HuH-7 (cell line): Measurements from ENCODE around the gene POU2F1.

Experiments used
- DNase-seq: peaks from one replicate; pipeline ENCODE4 v3.0.0; 2011; ENCODE audit warnings: low spot score

Gene POU2F1

GRCh38 chr1:167220537-167221125, at the start of gene POU2F1:
POU2F1 (plus strand) TSS chr1:167220886; CDS start chr1:167220898, 12 bp downstream.
- peak; percentile 76 for DNase-seq

- DNase-seq, result no peak
Measured at GRCh38 chr1:167171286-167171929, 49.3 kb upstream of the POU2F1 start.

GRCh38 chr1:167173516-167174184, 47.0 kb upstream of the POU2F1 start:
- DNase-seq, result no peak

- no peak for DNase-seq
Measured at GRCh38 chr1:167175901-167176300, 44.8 kb upstream of the POU2F1 start.

GRCh38 chr1:167178831-167179230, 41.9 kb upstream of the POU2F1 start:
- no peak for DNase-seq

GRCh38 chr1:167182571-167183320, 37.9 kb upstream of the POU2F1 start:
- DNase-seq, result no peak

GRCh38 chr1:167184081-167184480, 36.6 kb upstream of the POU2F1 start:
- DNase-seq, result no peak

GRCh38 chr1:167185062-167185461, 35.6 kb upstream of the POU2F1 start:
- DNase-seq, result no peak

GRCh38 chr1:167185974-167186657, 34.6 kb upstream of the POU2F1 start:
- DNase-seq, result no peak

GRCh38 chr1:167186771-167187170, 33.9 kb upstream of the POU2F1 start:
- DNase-seq, result no peak

GRCh38 chr1:167190747-167191237, 29.9 kb upstream of the POU2F1 start:
- DNase-seq, result no peak

GRCh38 chr1:167191958-167192357, 28.7 kb upstream of the POU2F1 start:
- no peak for DNase-seq

GRCh38 chr1:167194182-167194581, 26.5 kb upstream of the POU2F1 start:
- no peak for DNase-seq

- no peak for DNase-seq
Measured at GRCh38 chr1:167196166-167196565, 24.5 kb upstream of the POU2F1 start.

- no peak for DNase-seq
Measured at GRCh38 chr1:167197236-167197635, 23.4 kb upstream of the POU2F1 start.

GRCh38 chr1:167197692-167198091, 23.0 kb upstream of the POU2F1 start:
- no peak for DNase-seq

GRCh38 chr1:167198518-167199133, 22.1 kb upstream of the POU2F1 start:
- no peak for DNase-seq

- no peak for DNase-seq
Measured at GRCh38 chr1:167199656-167200055, 21.0 kb upstream of the POU2F1 start.

- DNase-seq, result no peak
Measured at GRCh38 chr1:167200272-167200671, 20.4 kb upstream of the POU2F1 start.

- DNase-seq, result no peak
Measured at GRCh38 chr1:167200749-167201148, 19.9 kb upstream of the POU2F1 start.

GRCh38 chr1:167202049-167202448, 18.6 kb upstream of the POU2F1 start:
- no peak for DNase-seq
